ENCODE measurements around the gene C22orf15. TPM values are rescaled to one million over a fixed set of nuclear protein-coding genes. Genes with fewer than 3 reads are reported as not detected.

C22orf15 gene
- total and polyA plus RNA-seq, 2 donors (not counting 3 experiments of a cell fraction or from before 2014, with no cell fraction given): 0.86 TPM; not detected in 1

DNA sequence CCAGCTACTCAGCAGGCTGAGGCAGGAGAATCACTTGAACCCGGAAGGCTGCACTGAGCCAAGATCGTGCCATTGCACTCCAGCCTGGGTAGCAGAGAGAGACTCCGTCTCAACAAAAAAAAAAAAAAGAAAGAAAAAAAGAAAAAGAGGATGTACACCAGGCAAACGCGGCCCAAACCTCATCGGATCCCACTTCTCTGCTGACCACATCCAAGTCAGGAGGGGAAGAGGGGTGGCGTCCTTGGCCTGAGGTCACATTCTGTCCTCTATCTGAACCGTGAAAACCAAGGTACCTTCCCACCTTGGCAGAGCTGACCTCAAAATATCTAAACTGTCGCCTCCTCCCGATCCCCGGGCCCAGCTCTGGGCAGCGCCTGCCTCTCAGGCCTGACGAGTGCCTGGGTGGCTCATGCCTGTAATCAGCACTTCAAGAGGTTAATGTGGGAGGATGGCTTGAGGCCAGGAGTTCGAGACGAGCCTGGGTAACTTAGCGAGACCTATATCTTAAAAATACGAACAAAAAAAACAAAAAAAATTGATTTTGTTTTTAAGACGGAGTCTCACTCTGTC is 46.9 kb upstream of the C22orf15 start:
- DNase-seq (ENCODE audit: low read depth, low spot score): no peak
- Histone ChIP-seq H2AFZ (ENCODE audit: low read depth, low read length) (no peak overlapping the region), H3K9me1 (replicated peaks; ENCODE audit: control insufficient read depth, extremely low read depth, insufficient read depth, low read length) (no peaks in the 10 kb centered on the region), H3K36me3 (ENCODE audit: control insufficient read depth in 2 of 2, extremely low read depth in 1 of 2, insufficient read depth in 2 of 2, low read length in 2 of 2) (peaks cover 2 to 14% of the 10 kb centered on the region in 2 experiments), H3K4me2 (ENCODE audit: insufficient read depth, low read length) (peak overlapping the region; percentile 85), H3K79me2 (ENCODE audit: control insufficient read depth, insufficient read depth, low read length) (peaks cover 14% of the 10 kb centered on the region), H3K4me1 (ENCODE audit: control insufficient read depth, extremely low read depth, insufficient read depth, low read length) (no peaks in the 10 kb centered on the region), H3K27me3 (ENCODE audit: control insufficient read depth in 2 of 2, insufficient read depth in 2 of 2, low read length in 2 of 2) (no peaks in the 10 kb centered on the region), H4K20me1 (replicated peaks; ENCODE audit: control insufficient read depth, extremely low read depth, insufficient read depth, low read length) (no peaks in the 10 kb centered on the region), H3K9ac (replicated peaks; ENCODE audit: extremely low read depth, insufficient read depth, low read length) (no peak overlapping the region), H3K27ac (ENCODE audit: insufficient read depth, low read depth, low read length) (no peak overlapping the region), H3K4me3 (replicated peaks in 1 of 3; ENCODE audit: insufficient read depth in 1 of 3, low read depth in 1 of 3, low read length in 3 of 3) (peak overlapping the region in 1 of 3 experiments; percentile 74), H3K9me3 (replicated peaks; ENCODE audit: control insufficient read depth, insufficient read depth, low read length) (no peaks in the 10 kb centered on the region)
- no TSS peak for BruUV-seq (replicated peaks)
- dilution Hi-C loops (cut with MboI; ENCODE audit: extremely low pct_ligation_motif_present, low sequenced_read_pairs) (no loop called here), intact Hi-C loops (cut with micrococcal nuclease) (loop anchor here (5.0 kb wide), 1 partner anchor 131 kb away; no protein-coding TSS in a partner anchor)
- FAIRE-seq: no peak
- CTCF ChIA-PET: interaction anchor here (1.1 kb wide), 1 partner anchor 134 kb away, joined by 5 read pairs; no protein-coding TSS in a partner anchor
- TF ChIP-seq POLR2A (IDR thresholded peaks at IDR 0.05; ENCODE audit: low read depth, low read length): no peak
- no peak for TF ChIP-seq MYC (IDR thresholded peaks at IDR 0.05; ENCODE audit: low read depth, low read length)
- TF ChIP-seq, protein P1, sequence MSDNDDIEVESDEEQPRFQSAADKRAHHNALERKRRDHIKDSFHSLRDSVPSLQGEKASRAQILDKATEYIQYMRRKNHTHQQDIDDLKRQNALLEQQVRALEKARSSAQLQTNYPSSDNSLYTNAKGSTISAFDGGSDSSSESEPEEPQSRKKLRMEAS (IDR thresholded peaks at IDR 0.05; ENCODE audit: insufficient read depth, insufficient read length): no peak
- no peak for TF ChIP-seq CTCF (IDR thresholded peaks at IDR 0.05; ENCODE audit: extremely low read depth in 1 of 2, insufficient read depth in 1 of 2, low read depth in 1 of 2, low read length in 2 of 2)
- no peak for TF ChIP-seq FOS (IDR thresholded peaks at IDR 0.05; ENCODE audit: borderline replicate concordance, insufficient read depth, low read length)
- no peak for TF ChIP-seq JUN (IDR thresholded peaks at IDR 0.05; ENCODE audit: borderline replicate concordance, insufficient read depth, insufficient read length, low read depth)
- no peak for TF ChIP-seq POLR2AphosphoS5 (IDR thresholded peaks at IDR 0.05; ENCODE audit: insufficient read depth, low read depth, low read length)
- TF ChIP-seq EZH2 (IDR thresholded peaks at IDR 0.05; ENCODE audit: borderline replicate concordance, low read depth, low read length, severe bottlenecking): no peak
- POLR2A ChIA-PET: no interaction called here
